D721Med (cell line): ENCODE results near the gene ZNF3.

Experiments
- DNase-seq: peaks from one replicate; pipeline ENCODE4 v3.0.0; 2011; ENCODE audit warnings: low spot score; ENCODE audit not compliant: insufficient read length
- FAIRE-seq: peaks from 2 replicates; lab custom pipeline; 2011; peaks lifted over from hg19 to GRCh38; lab: Jason Lieb, UNC
- TF ChIP-seq, protein P1 (sequence below): IDR thresholded peaks from 2 replicates; pipeline ENCODE4 v1.5.1; 2012; ENCODE audit warnings: mild to moderate bottlenecking, control low read depth; ENCODE audit not compliant: insufficient read depth; ENCODE audit errors: missing control alignments

Gene ZNF3

DNA sequence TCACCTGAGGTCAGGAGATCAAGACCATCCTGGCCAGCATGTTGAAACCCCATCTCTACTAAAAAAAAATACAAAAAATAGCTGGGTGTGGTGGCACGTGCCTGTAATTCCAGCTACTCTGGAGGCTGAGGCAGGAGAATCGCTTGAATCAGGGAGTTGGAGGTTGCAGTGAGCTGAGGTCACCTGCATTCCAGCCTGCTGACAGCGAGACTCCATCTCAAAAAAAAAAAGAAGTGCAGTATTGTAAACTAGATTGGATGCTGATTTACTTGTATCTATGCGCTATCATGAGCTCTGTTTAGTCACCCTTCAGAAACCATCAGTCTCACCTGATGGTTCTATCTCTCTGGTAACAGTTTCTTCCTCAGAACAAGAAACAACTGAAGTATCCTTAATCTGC is 18.1 kb downstream of the ZNF3 start:
- FAIRE-seq (no peak), DNase-seq (no peak)
- TF ChIP-seq, protein P1, sequence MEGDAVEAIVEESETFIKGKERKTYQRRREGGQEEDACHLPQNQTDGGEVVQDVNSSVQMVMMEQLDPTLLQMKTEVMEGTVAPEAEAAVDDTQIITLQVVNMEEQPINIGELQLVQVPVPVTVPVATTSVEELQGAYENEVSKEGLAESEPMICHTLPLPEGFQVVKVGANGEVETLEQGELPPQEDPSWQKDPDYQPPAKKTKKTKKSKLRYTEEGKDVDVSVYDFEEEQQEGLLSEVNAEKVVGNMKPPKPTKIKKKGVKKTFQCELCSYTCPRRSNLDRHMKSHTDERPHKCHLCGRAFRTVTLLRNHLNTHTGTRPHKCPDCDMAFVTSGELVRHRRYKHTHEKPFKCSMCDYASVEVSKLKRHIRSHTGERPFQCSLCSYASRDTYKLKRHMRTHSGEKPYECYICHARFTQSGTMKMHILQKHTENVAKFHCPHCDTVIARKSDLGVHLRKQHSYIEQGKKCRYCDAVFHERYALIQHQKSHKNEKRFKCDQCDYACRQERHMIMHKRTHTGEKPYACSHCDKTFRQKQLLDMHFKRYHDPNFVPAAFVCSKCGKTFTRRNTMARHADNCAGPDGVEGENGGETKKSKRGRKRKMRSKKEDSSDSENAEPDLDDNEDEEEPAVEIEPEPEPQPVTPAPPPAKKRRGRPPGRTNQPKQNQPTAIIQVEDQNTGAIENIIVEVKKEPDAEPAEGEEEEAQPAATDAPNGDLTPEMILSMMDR = no peak

DNA sequence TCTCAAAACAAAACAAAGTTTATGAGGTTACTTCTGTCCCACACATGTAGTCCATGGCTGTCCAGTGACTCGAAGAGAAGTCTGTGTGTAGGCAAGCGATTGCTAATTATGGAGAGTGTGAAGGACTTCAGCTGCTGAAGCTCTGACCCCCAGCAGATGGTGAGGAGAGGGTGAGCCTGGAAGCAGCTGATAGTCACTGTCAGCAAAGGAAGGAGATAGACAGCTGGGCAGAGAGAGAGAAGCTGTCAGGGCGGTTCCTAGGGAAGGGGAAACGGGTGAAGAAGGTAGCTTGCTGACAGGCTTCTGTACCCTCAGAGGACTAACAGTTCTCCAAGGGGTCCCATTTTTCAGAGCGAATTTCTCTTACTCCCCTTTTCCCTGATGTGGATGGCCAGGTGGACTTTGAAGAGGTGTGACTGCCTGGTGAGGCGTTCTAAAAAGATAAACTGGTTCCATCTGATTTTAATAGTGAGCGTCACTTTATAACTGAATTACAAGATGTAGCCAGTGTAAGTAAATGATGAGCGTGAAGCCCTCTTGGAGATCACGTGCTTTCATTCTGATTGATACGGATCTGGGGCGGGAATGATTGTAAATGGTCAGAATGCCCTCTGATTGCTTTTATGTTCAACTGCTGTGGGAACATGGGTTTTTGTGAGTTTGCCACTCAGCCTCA is 19.9 kb downstream of the ZNF3 start:
- DNase-seq (no peak), FAIRE-seq (no peak)
- TF ChIP-seq, protein P1 = no peak

DNA sequence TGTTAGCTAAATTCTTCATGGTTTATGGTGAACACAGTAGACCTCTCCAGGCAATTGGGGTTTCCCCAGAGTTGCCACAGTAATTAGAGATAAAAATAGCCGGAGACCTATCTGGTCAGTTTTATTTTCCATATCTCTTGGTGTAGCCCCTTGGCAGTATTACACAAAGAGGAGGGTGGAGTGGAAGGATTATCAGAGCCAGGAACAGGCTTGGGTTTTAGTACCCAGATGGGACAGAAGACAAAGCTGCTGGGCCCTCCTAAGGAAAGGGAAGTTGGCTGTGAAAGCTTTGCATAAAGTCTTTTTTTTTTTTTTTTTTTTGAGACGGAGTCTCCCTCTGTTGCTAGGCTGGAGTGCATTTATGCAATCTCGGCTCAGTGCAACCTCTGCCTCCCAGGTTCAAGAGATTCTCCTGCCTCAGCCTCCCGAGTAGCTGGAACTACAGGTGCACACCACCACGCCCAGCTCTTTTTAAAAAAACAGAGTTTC is 22.2 kb downstream of the ZNF3 start:
- FAIRE-seq (no peak), DNase-seq (no peak)
- TF ChIP-seq, protein P1 = no peak

DNA sequence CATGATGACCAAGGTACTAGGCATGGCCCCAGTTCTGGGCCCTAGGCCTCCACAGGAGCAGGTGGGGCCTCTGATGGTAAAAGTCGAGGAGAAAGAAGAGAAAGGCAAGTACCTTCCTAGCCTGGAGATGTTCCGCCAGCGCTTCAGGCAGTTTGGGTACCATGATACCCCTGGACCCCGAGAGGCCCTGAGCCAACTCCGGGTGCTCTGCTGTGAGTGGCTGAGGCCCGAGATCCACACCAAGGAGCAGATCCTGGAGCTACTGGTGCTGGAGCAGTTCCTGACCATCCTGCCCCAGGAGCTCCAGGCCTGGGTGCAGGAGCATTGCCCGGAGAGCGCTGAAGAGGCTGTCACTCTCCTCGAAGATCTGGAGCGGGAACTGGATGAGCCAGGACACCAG is 24.5 kb downstream of the ZNF3 start:
- TF ChIP-seq, protein P1 = no peak
- DNase-seq = no peak
- no peak for FAIRE-seq

DNA sequence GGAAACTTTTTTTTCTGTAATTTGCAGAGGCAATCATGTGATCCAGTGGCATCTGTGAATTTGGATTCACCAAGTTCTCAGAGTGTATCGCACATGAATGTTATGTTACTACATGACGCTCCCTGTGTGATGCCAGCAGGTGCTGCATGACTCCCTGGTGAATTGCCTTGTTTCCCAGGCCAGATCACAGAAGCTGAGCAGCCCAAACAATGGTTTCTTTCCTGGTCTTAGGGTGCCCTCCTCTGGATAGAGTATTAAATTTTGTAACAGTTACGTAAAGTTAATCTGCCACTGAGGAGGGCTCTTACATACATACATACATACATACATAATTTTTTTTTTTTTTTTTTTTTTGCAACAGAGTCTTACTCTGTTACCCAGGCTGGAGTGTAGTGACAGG is 28.3 kb downstream of the ZNF3 start:
- no peak for FAIRE-seq
- TF ChIP-seq, protein P1 = peak; percentile 47
- peak; percentile 42 for DNase-seq

DNA sequence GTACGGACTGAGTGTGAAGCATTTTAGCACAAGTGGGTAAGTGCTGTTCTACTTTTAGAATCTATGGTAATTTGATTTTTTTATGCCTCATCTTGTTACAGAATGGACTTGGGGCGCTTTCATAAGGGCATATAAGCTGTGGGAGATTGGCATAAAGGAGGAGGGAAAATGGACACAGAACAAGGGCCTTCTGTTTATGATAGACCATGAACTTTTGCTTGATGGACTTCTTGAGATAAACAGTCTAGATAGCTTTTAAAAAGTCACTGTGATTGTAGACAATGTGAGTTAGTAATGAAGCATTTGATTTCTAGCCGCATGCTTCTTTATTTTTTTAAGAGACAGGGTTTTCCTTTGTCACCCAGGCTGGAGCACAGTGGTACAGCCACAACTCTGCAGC is 29.9 kb downstream of the ZNF3 start:
- FAIRE-seq = no peak
- DNase-seq = no peak
- TF ChIP-seq, protein P1 = no peak
